K562 (cell line): ENCODE measurements around the gene SMIM3. TPM values are rescaled to one million over a fixed set of nuclear protein-coding genes. Genes with fewer than 3 reads are reported as not detected.

Experiments
- ARNT ChIP-seq, 2 experiments: fragments of 450-650 bp; IDR thresholded peaks; 2 replicates each; pipeline ENCODE4 v1.6.1; 2016; ENCODE audit warnings: mild to moderate bottlenecking in 1 of 2
- BRF2 ChIP-seq: IDR thresholded peaks from 3 replicates; pipeline ENCODE4 v1.6.1; 2011; ENCODE audit warnings: borderline replicate concordance, mild to moderate bottlenecking; ENCODE audit not compliant: insufficient read length, insufficient read depth
- CBX2 ChIP-seq: fragments of 200-600 bp; sonication (generic); IDR thresholded peaks from one replicate; pipeline ENCODE4 v1.6.1; 2012; ENCODE audit warnings: mild to moderate bottlenecking, low read length, inconsistent platforms; ENCODE audit not compliant: insufficient read depth, poor library complexity, severe bottlenecking
- DACH1 ChIP-seq: fragments of 450-650 bp; IDR thresholded peaks from 2 replicates; pipeline ENCODE4 v1.6.1; 2018; ENCODE audit not compliant: partially characterized antibody
- DIDO1 ChIP-seq: fragments of 450-650 bp; IDR thresholded peaks from 2 replicates; pipeline ENCODE4 v1.6.1; 2016; ENCODE audit warnings: low read depth, missing biosample characterization, missing genetic modification characterization
- DPF2 ChIP-seq: fragments of 450-650 bp; IDR thresholded peaks from 2 replicates; pipeline ENCODE4 v1.6.1; 2016
- E4F1 ChIP-seq: fragments of 250-450 bp; sonication (Bioruptor Pico); IDR thresholded peaks from 2 replicates; pipeline ENCODE4 v1.5.0; 2021; ENCODE audit warnings: mild to moderate bottlenecking, borderline replicate concordance
- EP300 ChIP-seq: IDR thresholded peaks from 2 replicates; pipeline ENCODE4 v1.6.1; 2012; ENCODE audit warnings: low read length, improper control_type of control experiment
- HINFP ChIP-seq: fragments of 450-650 bp; conservative IDR thresholded peaks from 2 replicates; pipeline ENCODE4 v1.6.1; 2016; ENCODE audit warnings: missing genetic modification characterization, low read depth, mild to moderate bottlenecking, control low read depth, missing compliant biosample characterization
- HOMEZ ChIP-seq: fragments of 250-450 bp; sonication (Bioruptor Pico); IDR thresholded peaks from 2 replicates; pipeline ENCODE4 v1.4.0; 2020; ENCODE audit warnings: mild to moderate bottlenecking, moderate library complexity
- JUND ChIP-seq, 2 experiments: IDR thresholded peaks; 2 replicates in 1 of 2; 3 replicates in 1 of 2; pipeline ENCODE4 v1.6.1; 2011; ENCODE audit warnings: borderline replicate concordance in 2 of 2, low read depth in 2 of 2, low read length in 2 of 2, improper control_type of control experiment in 1 of 2, missing biosample characterization in 1 of 2, missing genetic modification characterization in 1 of 2, missing genetic modification reagents in 1 of 2
- KDM1A ChIP-seq, 2 experiments: fragments of 450-650 bp; IDR thresholded peaks; 2 replicates each; pipeline ENCODE4 v1.6.1; 2016; ENCODE audit warnings: mild to moderate bottlenecking in 2 of 2
- MAFK ChIP-seq: IDR thresholded peaks from 2 replicates; pipeline ENCODE4 v1.6.1; 2011; ENCODE audit warnings: low read length, improper control_type of control experiment
- MEIS2 ChIP-seq: fragments of 450-650 bp; IDR thresholded peaks from 2 replicates; pipeline ENCODE4 v1.6.1; 2014; ENCODE audit warnings: mild to moderate bottlenecking; ENCODE audit not compliant: partially characterized antibody
- NR2C1 ChIP-seq, 2 experiments: fragments of 450-650 bp; IDR thresholded peaks; 2 replicates each; pipeline ENCODE4 v1.6.1; 2017; ENCODE audit warnings: mild to moderate bottlenecking in 2 of 2, antibody characterized with exemption in 1 of 2, inconsistent platforms in 1 of 2, missing compliant biosample characterization in 1 of 2, missing genetic modification characterization in 1 of 2
- POLR2A ChIP-seq: fragments of 450-650 bp; conservative IDR thresholded peaks from 2 replicates; pipeline ENCODE4 v1.6.1; 2016
- PYGO2 ChIP-seq: fragments of 450-650 bp; IDR thresholded peaks from 2 replicates; pipeline ENCODE4 v1.6.1; 2016; ENCODE audit warnings: mild to moderate bottlenecking, missing genetic modification characterization, moderate library complexity, missing compliant biosample characterization
- RBFOX2 ChIP-seq: fragments of 200-400 bp; formaldehyde crosslinking; IDR thresholded peaks from 2 replicates; pipeline ENCODE4 v1.6.1; 2017; ENCODE audit warnings: low read depth, mild to moderate bottlenecking, low read length, moderate library complexity
- SREBF1 ChIP-seq: fragments of 150-350 bp; IDR thresholded peaks from 2 replicates; pipeline ENCODE4 v1.6.1; 2014; ENCODE audit warnings: antibody characterized with exemption, low read depth, low read length, borderline replicate concordance
- ZBTB1 ChIP-seq: sonication (generic); formaldehyde crosslinking; IDR thresholded peaks from 2 replicates; pipeline ENCODE4 v1.8.1; 2023; ENCODE audit warnings: missing genetic modification reagents, low read depth, mild to moderate bottlenecking, borderline replicate concordance
- ZNF121 ChIP-seq: sonication (generic); formaldehyde crosslinking; conservative IDR thresholded peaks from 2 replicates; pipeline ENCODE4 v1.8.0; 2022; ENCODE audit warnings: missing genetic modification reagents
- ZNF431 ChIP-seq: sonication (generic); formaldehyde crosslinking; IDR thresholded peaks from 2 replicates; pipeline ENCODE4 v1.8.0; 2022; ENCODE audit warnings: mild to moderate bottlenecking, missing genetic modification reagents
- ZNF75A ChIP-seq: fragments of 450-650 bp; formaldehyde crosslinking; IDR thresholded peaks from 2 replicates; pipeline ENCODE4 v1.4.0; 2020; ENCODE audit warnings: mild to moderate bottlenecking
- polyA plus RNA-seq, 8 experiments: library from polyadenylated mRNA; depleted of rRNA in 4 of 8; stranded (reverse) in 5 of 8; unstranded in 3 of 8; fragments of >200 nt; fragmentation: Nextera tagmentation in 2 of 8; fragmentation: Illumina TruSeq in 1 of 8; extraction: Ambion mirVana in 2 of 8; extraction: Trizol in 1 of 8; gene quantifications; 2 replicates each; pipeline versions ENCODE4 v1.2.1 to v1.2.3, GENCODE V29; 2011 to 2014; ENCODE audit warnings: inconsistent platforms in 1 of 8, missing spikeins in 1 of 8
- total RNA-seq, 7 experiments: library from RNA; depleted of rRNA in 6 of 7; stranded (reverse); fragments of >200 nt in 6 of 7; fragmentation: Illumina TruSeq in 2 of 7; extraction: Trizol in 2 of 7; gene quantifications; 2 replicates each; pipeline versions ENCODE4 v1.2.1 to v1.2.3, GENCODE V29; 2011 to 2021; ENCODE audit warnings: low replicate concordance in 1 of 7

SMIM3 gene
- total and polyA plus RNA-seq, 9 of the 15 experiments (the other 6 are each of a cell fraction or from before 2014, with no cell fraction given) = 4.1 to 27.7 (median 13.6) TPM

GRCh38 chr5:150777685-150778084 lies 872 bp upstream of the SMIM3 start (continued):
- TF ChIP-seq E4F1 (CRISPR knock-in tag) (no peak), KDM1A (IDR thresholded peaks at IDR 0.05) (peak in 1 of 2 experiments; percentile 32; a peak in 1 of 4 replicates), SREBF1 (no peak), JUND (IDR thresholded peaks at IDR 0.05; ENCODE audit: borderline replicate concordance, low read depth, low read length) (peak; percentile 70), JUND (tag; IDR thresholded peaks at IDR 0.05; ENCODE audit: borderline replicate concordance, low read depth, low read length) (peak; percentile 72; the same call in 1 of the 3 replicates), DACH1 (no peak), HOMEZ (CRISPR knock-in tag) (no peak), CBX2 (no peak), BRF2 (no peak), PYGO2 (no peak), ZNF75A (CRISPR knock-in tag) (no peak), RBFOX2 (no peak), NR2C1 (IDR thresholded peaks at IDR 0.05) (no peak), NR2C1 (tag; IDR thresholded peaks at IDR 0.05) (0 out of 2 replicates have a peak, but pooled peaks have one; percentile 34), DPF2 (peak; percentile 40; the same call in 1 of the 2 replicates), ZNF431 (CRISPR knock-in tag) (no peak), MEIS2 (peak; percentile 87), HINFP (tag) (no peak), POLR2A (no peak), ZBTB1 (CRISPR knock-in tag) (no peak), EP300 (0 out of 2 replicates have a peak, but pooled peaks have one; percentile 11), ZNF121 (CRISPR knock-in tag) (no peak), DIDO1 (tag) (no peak), ARNT (IDR thresholded peaks at IDR 0.05) (no peak), MAFK (peak; percentile 56; the same call in 1 of the 2 replicates)
